Activated CD8-positive, alpha-beta T cell treated with anti-CD3 and anti-CD28 coated beads for 36 hours (primary cell): Measurements from ENCODE around the gene DGKG. TPM values are rescaled to one million over a fixed set of nuclear protein-coding genes. Genes with fewer than 3 reads are reported as not detected.

ENCODE experiments used
- ATAC-seq: fragments of 200-7000 bp; cut with Tn5 transposase; one replicate; pipeline ENCODE4 v1.10.0; 2021; ENCODE audit warnings: mild to moderate bottlenecking, moderate library complexity
- CTCF ChIA-PET: fragments of 350-600 bp; sonication (Branson Sonifier 250); formaldehyde crosslinking; loops from one replicate; lab custom pipeline; 2021; ENCODE audit warnings: antibody characterized with exemption; lab: Charles Lee
- POLR2A ChIA-PET: fragments of 350-600 bp; sonication (Branson Sonifier 250); formaldehyde crosslinking; loops from one replicate; lab custom pipeline; 2021; ENCODE audit warnings: antibody characterized with exemption; lab: Charles Lee
- DNase-seq: peaks from one replicate; pipeline ENCODE4 v3.0.0-alpha.2; 2020
- H3K27ac Mint-ChIP-seq: one replicate; pipeline ENCODE4 v1.8.0; 2021; ENCODE audit warnings: mild to moderate bottlenecking, mixed read lengths
- H3K27me3 Mint-ChIP-seq: one replicate; pipeline ENCODE4 v1.8.0; 2021; ENCODE audit warnings: mixed read lengths
- H3K36me3 Mint-ChIP-seq: one replicate; pipeline ENCODE4 v1.8.0; 2021; ENCODE audit warnings: low read depth, mixed read lengths
- H3K4me1 Mint-ChIP-seq: one replicate; pipeline ENCODE4 v1.8.0; 2021; ENCODE audit warnings: low read depth, mixed read lengths
- H3K4me3 Mint-ChIP-seq: one replicate; pipeline ENCODE4 v1.8.0; 2021; ENCODE audit warnings: mild to moderate bottlenecking, moderate library complexity, mixed read lengths
- H3K9me3 Mint-ChIP-seq: one replicate; pipeline ENCODE4 v1.8.0; 2021; ENCODE audit warnings: mixed read lengths
- intact Hi-C: fragments of 100-400 bp; cut with micrococcal nuclease; formaldehyde crosslinking; loops from one replicate; pipeline ENCODE4 v1.10.0; 2022
- total RNA-seq, 2 experiments: library from RNA; stranded (reverse); gene quantifications; one replicate each; pipeline ENCODE4 v1.2.3, GENCODE V29; 2021
- TF ChIP-seq, protein P1 (sequence below): fragments of 200-600 bp; IDR thresholded peaks from one replicate; pipeline ENCODE4 v1.8.0; 2022; ENCODE audit warnings: antibody characterized with exemption, mild to moderate bottlenecking

The DGKG gene
- total RNA-seq, 2 experiments from 2014 or later = 0.18 to 0.36 TPM

DNA sequence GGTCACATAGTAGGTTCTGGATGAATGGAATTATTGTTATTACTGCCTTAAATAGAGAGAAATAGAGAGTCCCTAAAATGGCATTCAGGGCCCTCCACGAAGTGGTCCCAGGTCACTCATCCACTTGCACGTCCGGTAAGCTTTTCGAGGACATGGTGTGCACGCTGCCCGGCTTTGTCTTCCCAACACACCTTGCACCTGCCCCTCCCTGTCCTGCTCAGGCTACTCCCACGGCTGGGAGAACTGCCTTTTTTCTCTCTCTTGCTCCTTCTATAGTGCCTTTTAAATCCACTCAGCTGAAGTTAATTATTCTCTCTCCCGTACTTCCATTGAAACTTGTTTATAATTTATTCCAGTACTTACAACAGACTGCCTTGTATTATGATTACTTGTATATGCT, 5.6 kb upstream of the DGKG start:
- Mint-ChIP-seq H3K4me3 (no peak overlapping the region), H3K36me3 (no peaks in the 10 kb centered on the region), H3K4me1 (peaks cover 1% of the 10 kb centered on the region), H3K27ac (no peak overlapping the region), H3K27me3 (peaks cover 30% of the 10 kb centered on the region), H3K9me3 (no peaks in the 10 kb centered on the region)
- DNase-seq = no peak
- TF ChIP-seq, protein P1, sequence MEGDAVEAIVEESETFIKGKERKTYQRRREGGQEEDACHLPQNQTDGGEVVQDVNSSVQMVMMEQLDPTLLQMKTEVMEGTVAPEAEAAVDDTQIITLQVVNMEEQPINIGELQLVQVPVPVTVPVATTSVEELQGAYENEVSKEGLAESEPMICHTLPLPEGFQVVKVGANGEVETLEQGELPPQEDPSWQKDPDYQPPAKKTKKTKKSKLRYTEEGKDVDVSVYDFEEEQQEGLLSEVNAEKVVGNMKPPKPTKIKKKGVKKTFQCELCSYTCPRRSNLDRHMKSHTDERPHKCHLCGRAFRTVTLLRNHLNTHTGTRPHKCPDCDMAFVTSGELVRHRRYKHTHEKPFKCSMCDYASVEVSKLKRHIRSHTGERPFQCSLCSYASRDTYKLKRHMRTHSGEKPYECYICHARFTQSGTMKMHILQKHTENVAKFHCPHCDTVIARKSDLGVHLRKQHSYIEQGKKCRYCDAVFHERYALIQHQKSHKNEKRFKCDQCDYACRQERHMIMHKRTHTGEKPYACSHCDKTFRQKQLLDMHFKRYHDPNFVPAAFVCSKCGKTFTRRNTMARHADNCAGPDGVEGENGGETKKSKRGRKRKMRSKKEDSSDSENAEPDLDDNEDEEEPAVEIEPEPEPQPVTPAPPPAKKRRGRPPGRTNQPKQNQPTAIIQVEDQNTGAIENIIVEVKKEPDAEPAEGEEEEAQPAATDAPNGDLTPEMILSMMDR = no peak
- no peak for ATAC-seq
- intact Hi-C loops = no loop called here
- ChIA-PET CTCF (interaction anchor here (1.2 kb wide), 1 partner anchor 247 kb away, joined by 3 read pairs; no protein-coding TSS in a partner anchor), POLR2A (no interaction called here)

DNA sequence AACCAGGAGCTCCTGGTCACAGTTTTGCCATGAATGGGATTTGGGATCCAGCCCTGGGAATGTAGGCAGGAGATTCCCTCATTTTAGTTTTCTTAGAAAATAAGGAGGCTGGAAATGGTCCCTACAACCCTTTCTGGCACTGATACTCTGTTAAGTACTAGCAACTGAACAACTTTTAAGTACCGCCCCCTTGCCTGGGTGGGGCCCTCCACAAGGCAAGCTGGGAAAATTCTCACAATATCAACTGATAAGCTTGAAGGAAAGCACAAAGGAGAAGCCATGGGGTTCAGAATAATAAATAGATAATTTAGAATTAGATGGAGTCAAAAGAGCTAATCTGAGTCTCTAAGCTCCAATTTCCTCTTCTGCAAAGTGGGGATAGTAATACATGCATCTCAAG, 4.2 kb upstream of the DGKG start:
- no peak overlapping the region for H3K4me3 Mint-ChIP-seq
- H3K9me3 Mint-ChIP-seq = no peaks in the 10 kb centered on the region
- DNase-seq (no peak), ATAC-seq (no peak)
- ChIA-PET POLR2A (interaction anchor here (1.1 kb wide), 1 partner anchor 27 kb away, joined by 3 read pairs; no protein-coding TSS in a partner anchor), CTCF (interaction anchor here (1.1 kb wide), 1 partner anchor 107 kb away, joined by 3 read pairs; no protein-coding TSS in a partner anchor)
- peaks cover 38% of the 10 kb centered on the region for H3K27me3 Mint-ChIP-seq
- H3K27ac Mint-ChIP-seq = no peak overlapping the region
- TF ChIP-seq, protein P1 = no peak
- no peaks in the 10 kb centered on the region for H3K36me3 Mint-ChIP-seq
- intact Hi-C loops = no loop called here
- H3K4me1 Mint-ChIP-seq = peaks cover 3% of the 10 kb centered on the region

DNA sequence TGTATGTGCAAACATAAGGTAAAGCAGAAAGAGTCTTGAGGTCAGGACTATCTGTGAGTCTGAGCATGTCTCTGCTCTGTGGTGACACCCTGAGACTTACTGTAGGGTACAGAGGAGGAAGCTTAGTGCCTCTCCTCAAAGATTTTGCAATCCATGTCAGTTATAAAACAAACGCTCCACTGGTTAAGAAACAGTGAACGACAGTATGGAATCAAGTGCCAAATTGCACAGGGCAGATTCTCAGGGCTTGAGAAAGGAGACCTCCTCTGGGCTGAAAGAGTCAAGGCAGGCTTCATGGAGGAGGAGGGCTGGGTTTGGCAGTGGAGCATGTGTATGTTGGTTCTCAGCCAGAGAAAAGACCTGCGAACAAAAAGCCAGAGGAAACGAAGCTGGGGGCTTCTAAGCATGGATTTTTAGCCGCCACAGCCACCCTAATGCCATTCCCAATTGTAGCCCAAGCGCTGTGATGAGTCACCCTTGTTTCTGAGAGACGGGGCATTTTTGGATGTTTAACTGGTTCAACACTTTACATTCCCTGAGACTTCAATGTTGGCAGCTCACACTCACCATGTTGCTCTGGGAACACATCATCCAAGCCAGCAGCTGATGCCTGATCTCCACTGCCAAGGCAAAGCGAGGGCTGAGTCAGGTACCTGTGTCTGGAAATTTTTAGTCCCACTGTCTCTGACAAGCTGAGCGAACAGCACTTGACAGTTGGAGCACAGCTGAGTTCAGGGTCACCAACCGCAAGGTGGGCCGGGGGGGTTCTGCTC, 3.4 kb upstream of the DGKG start:
- peaks cover 44% of the 10 kb centered on the region for H3K27me3 Mint-ChIP-seq
- no peaks in the 10 kb centered on the region for H3K36me3 Mint-ChIP-seq
- POLR2A ChIA-PET = no interaction called here
- intact Hi-C loops = no loop called here
- TF ChIP-seq, protein P1 = no peak
- no peak overlapping the region for H3K4me3 Mint-ChIP-seq
- H3K27ac Mint-ChIP-seq = no peak overlapping the region
- H3K4me1 Mint-ChIP-seq = peaks cover 8% of the 10 kb centered on the region
- CTCF ChIA-PET = interaction anchor here (1.1 kb wide), 1 partner anchor 106 kb away, joined by 3 read pairs; no protein-coding TSS in a partner anchor
- ATAC-seq = no peak
- H3K9me3 Mint-ChIP-seq = no peaks in the 10 kb centered on the region
- no peak for DNase-seq

DNA sequence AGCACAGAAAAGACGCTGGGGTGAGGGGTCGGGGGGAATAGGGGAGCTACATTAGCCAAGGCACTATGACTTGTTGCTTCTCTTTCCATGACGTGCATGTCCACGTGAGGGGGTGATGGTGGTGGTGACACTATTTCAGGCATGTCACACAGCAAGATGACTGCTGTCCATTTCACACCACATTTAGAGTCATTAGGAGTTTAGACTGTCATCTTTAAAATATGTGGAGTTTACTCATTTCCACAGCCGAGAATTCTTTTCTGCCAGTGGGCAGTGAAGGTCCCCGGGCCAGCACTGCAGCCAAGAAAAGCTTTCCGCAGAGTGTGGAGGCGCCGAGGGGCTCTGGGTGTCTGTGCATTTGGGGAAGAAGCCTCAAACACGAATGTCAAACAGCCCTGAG, 954 bp upstream of the DGKG start:
- no peak for DNase-seq
- H3K27ac Mint-ChIP-seq = no peak overlapping the region
- peaks cover 8% of the 10 kb centered on the region for H3K4me1 Mint-ChIP-seq
- CTCF ChIA-PET = no interaction called here
- intact Hi-C loops = no loop called here
- TF ChIP-seq, protein P1 = no peak
- no peaks in the 10 kb centered on the region for H3K36me3 Mint-ChIP-seq
- no peak for ATAC-seq
- POLR2A ChIA-PET = no interaction called here
- no peak overlapping the region for H3K4me3 Mint-ChIP-seq
- peaks cover 58% of the 10 kb centered on the region for H3K27me3 Mint-ChIP-seq
- no peaks in the 10 kb centered on the region for H3K9me3 Mint-ChIP-seq

- POLR2A ChIA-PET = interaction anchor here (0.6 to 1.1 kb wide), 2 partner anchors 9 to 201 kb away, joined by 3 to 5 read pairs; no protein-coding TSS in a partner anchor
- Mint-ChIP-seq H3K4me3 (peak overlapping the region; percentile 47), H3K9me3 (no peaks in the 10 kb centered on the region), H3K36me3 (no peaks in the 10 kb centered on the region), H3K27me3 (peaks cover 55% of the 10 kb centered on the region), H3K4me1 (peaks cover 8% of the 10 kb centered on the region), H3K27ac (no peak overlapping the region)
- CTCF ChIA-PET = interaction anchor here (1.7 kb wide), 1 partner anchor 178 kb away, joined by 5 read pairs; no protein-coding TSS in a partner anchor
- intact Hi-C loops = no loop called here
- TF ChIP-seq, protein P1 = no peak
- ATAC-seq (no peak), DNase-seq (no peak)
These were observed 456 bp upstream of the DGKG start for GRCh38 chr3:186362537-186362842.
